KBM-7 (cell line): ENCODE results near the gene ZNF341.

Experiments
- DNase-seq: peaks from one replicate; pipeline ENCODE4 v3.0.0-alpha.2; 2015
- in situ Hi-C: fragments of 300-500 bp; cut with MboI; formaldehyde crosslinking; loops from 2 replicates; pipeline ENCODE4 v1.14.3; 2020; ENCODE audit warnings: low sequenced_read_pairs, low pct_unique_long_range_greater_than_20kb, mixed read lengths

The ZNF341 gene

GRCh38 chr20:33812152-33812849 is 80.5 kb downstream of the ZNF341 start:
- in situ Hi-C loops, result no loop called here
- peak; percentile 36 for DNase-seq

GRCh38 chr20:33812908-33813462 is 81.2 kb downstream of the ZNF341 start:
- peak; percentile 73 for DNase-seq
- in situ Hi-C loops, result no loop called here

GRCh38 chr20:33814238-33814712 is 82.5 kb downstream of the ZNF341 start:
- DNase-seq, result peak; percentile 34
- in situ Hi-C loops, result no loop called here

- in situ Hi-C loops, result no loop called here
Observed at GRCh38 chr20:33815671-33816070, 83.9 kb downstream of the ZNF341 start.

GRCh38 chr20:33816191-33816590 is 84.4 kb downstream of the ZNF341 start:
- in situ Hi-C loops, result no loop called here
- no peak for DNase-seq

More at GRCh38 chr20:33815671-33816070, 83.9 kb downstream of the ZNF341 start:
- no peak for DNase-seq

GRCh38 chr20:33817411-33817810 is 85.6 kb downstream of the ZNF341 start:
- in situ Hi-C loops, result no loop called here
- DNase-seq, result no peak

GRCh38 chr20:33819456-33819855 is 87.7 kb downstream of the ZNF341 start:
- DNase-seq, result no peak
- in situ Hi-C loops, result no loop called here

GRCh38 chr20:33820362-33820761 is 88.6 kb downstream of the ZNF341 start:
- in situ Hi-C loops, result no loop called here
- no peak for DNase-seq

GRCh38 chr20:33821270-33821836 is 89.6 kb downstream of the ZNF341 start:
- in situ Hi-C loops, result no loop called here

GRCh38 chr20:33822423-33822822 is 90.6 kb downstream of the ZNF341 start:
- no peak for DNase-seq
- in situ Hi-C loops, result no loop called here

More at GRCh38 chr20:33821270-33821836, 89.6 kb downstream of the ZNF341 start:
- no peak for DNase-seq

GRCh38 chr20:33822991-33823390 is 91.2 kb downstream of the ZNF341 start:
- in situ Hi-C loops, result no loop called here
- no peak for DNase-seq

GRCh38 chr20:33824852-33825251 is 93.1 kb downstream of the ZNF341 start:
- no peak for DNase-seq
- in situ Hi-C loops, result no loop called here

- in situ Hi-C loops, result no loop called here
- no peak for DNase-seq
Observed at GRCh38 chr20:33825340-33826269, 93.8 kb downstream of the ZNF341 start.

- no peak for DNase-seq
- in situ Hi-C loops, result no loop called here
Observed at GRCh38 chr20:33826270-33826897, 94.6 kb downstream of the ZNF341 start.

GRCh38 chr20:33827109-33827508 is 95.3 kb downstream of the ZNF341 start:
- in situ Hi-C loops, result no loop called here
- no peak for DNase-seq

- in situ Hi-C loops, result no loop called here
- DNase-seq, result no peak
Observed at GRCh38 chr20:33827634-33828325, 96.0 kb downstream of the ZNF341 start.

- DNase-seq, result no peak
- in situ Hi-C loops, result no loop called here
Observed at GRCh38 chr20:33828326-33828844, 96.6 kb downstream of the ZNF341 start.

- in situ Hi-C loops, result no loop called here
- no peak for DNase-seq
Observed at GRCh38 chr20:33828967-33829560, 97.3 kb downstream of the ZNF341 start.
